Peyer's patch (tissue), 4 donors: Measurements from ENCODE around the gene KLK10.

Experiments
- CTCF ChIP-seq, 6 experiments: fragments of 450-650 bp in 4 of 6; fragments of 200-600 bp in 2 of 6; sonication (generic) in 1 of 6; IDR thresholded peaks; one replicate each; pipeline ENCODE4 v1.5.1; 2017 to 2019; ENCODE audit warnings: antibody characterized with exemption in 6 of 6, mild to moderate bottlenecking in 3 of 6, moderate library complexity in 1 of 6
- POLR2A ChIP-seq, 2 donors: fragments of 450-650 bp; IDR thresholded peaks; one replicate each; pipeline ENCODE4 v1.5.1; 2017; ENCODE audit warnings: antibody characterized with exemption in 2 of 2, mild to moderate bottlenecking in 2 of 2, moderate library complexity in 2 of 2

- TF ChIP-seq POLR2A (IDR thresholded peaks at IDR 0.05) (no peak), CTCF (IDR thresholded peaks at IDR 0.05) (no peak)
Measured at GRCh38 chr19:51031220-51031879, 11.8 kb upstream of the KLK10 start.
